Liver (tissue), 9 donors: ENCODE results near the gene JAKMIP1. TPM values are rescaled to one million over a fixed set of nuclear protein-coding genes. Genes with fewer than 3 reads are reported as not detected.

ENCODE experiments used
- DNase-seq: peaks from one replicate; pipeline ENCODE4 v3.0.0-alpha.2; 2017; ENCODE audit warnings: low spot score
- H3K27ac ChIP-seq, 2 donors: one replicate each; pipeline ENCODE4 v1.7.0; 2013; ENCODE audit warnings: inconsistent platforms in 2 of 2, low read length in 2 of 2, control low read depth in 1 of 2, low read depth in 1 of 2, mild to moderate bottlenecking in 1 of 2
- H3K27me3 ChIP-seq, 4 donors: one replicate each; pipeline versions ENCODE4 v1.6.1 to v1.7.0; 2013; ENCODE audit warnings: low read length in 3 of 4, inconsistent platforms in 1 of 4, mild to moderate bottlenecking in 1 of 4, moderate library complexity in 1 of 4; ENCODE audit not compliant: control insufficient read depth in 4 of 4, insufficient read depth in 4 of 4
- H3K36me3 ChIP-seq, 4 donors: one replicate each; pipeline versions ENCODE4 v1.6.1 to v1.7.0; 2013; ENCODE audit warnings: low read length in 3 of 4, mild to moderate bottlenecking in 3 of 4, low read depth in 1 of 4, moderate library complexity in 1 of 4; ENCODE audit not compliant: control insufficient read depth in 4 of 4, insufficient read depth in 3 of 4
- H3K4me1 ChIP-seq, 4 donors: one replicate each; pipeline versions ENCODE4 v1.6.1 to v1.7.0; 2013; ENCODE audit warnings: low read length in 3 of 4, mild to moderate bottlenecking in 3 of 4, moderate library complexity in 1 of 4; ENCODE audit not compliant: control insufficient read depth in 4 of 4, insufficient read depth in 4 of 4
- H3K4me3 ChIP-seq, 3 donors: one replicate each; pipeline versions ENCODE4 v1.6.1 to v1.7.0; 2013; ENCODE audit warnings: low read length in 3 of 3, control low read depth in 1 of 3, low read depth in 1 of 3, mild to moderate bottlenecking in 1 of 3
- H3K9ac ChIP-seq, 2 donors: one replicate each; pipeline ENCODE4 v1.7.0; 2013; ENCODE audit warnings: low read length in 2 of 2, mild to moderate bottlenecking in 2 of 2, moderate library complexity in 2 of 2, control low read depth in 1 of 2, low read depth in 1 of 2
- H3K9me3 ChIP-seq, 4 donors: one replicate each; pipeline versions ENCODE4 v1.6.1 to v1.7.0; 2013; ENCODE audit warnings: low read length in 3 of 4; ENCODE audit not compliant: control insufficient read depth in 4 of 4
- EGR1 ChIP-seq, 2 donors: IDR thresholded peaks; 2 replicates each; pipeline ENCODE4 v1.6.1; 2016 to 2018; ENCODE audit warnings: antibody characterized with exemption in 2 of 2, low read depth in 2 of 2
- FOXA1 ChIP-seq: IDR thresholded peaks from 2 replicates; pipeline ENCODE4 v1.6.1; 2016; ENCODE audit warnings: antibody characterized with exemption
- FOXA2 ChIP-seq: IDR thresholded peaks from 2 replicates; pipeline ENCODE4 v1.6.1; 2016; ENCODE audit warnings: antibody characterized with exemption
- GABPA ChIP-seq, 2 donors: IDR thresholded peaks in 1 of 2; conservative IDR thresholded peaks in 1 of 2; 2 replicates each; pipeline ENCODE4 v1.6.1; 2016; ENCODE audit warnings: antibody characterized with exemption in 2 of 2, mild to moderate bottlenecking in 1 of 2, moderate library complexity in 1 of 2
- HNF4A ChIP-seq, 2 donors: conservative IDR thresholded peaks; 2 replicates each; pipeline ENCODE4 v1.6.1; 2016; ENCODE audit warnings: antibody characterized with exemption in 2 of 2, mild to moderate bottlenecking in 2 of 2
- HNF4G ChIP-seq: IDR thresholded peaks from 2 replicates; pipeline ENCODE4 v1.6.1; 2016; ENCODE audit warnings: antibody characterized with exemption
- JUND ChIP-seq, 2 donors: IDR thresholded peaks; 2 replicates each; pipeline ENCODE4 v1.6.1; 2016; ENCODE audit warnings: antibody characterized with exemption in 2 of 2
- MAX ChIP-seq: IDR thresholded peaks from 2 replicates; pipeline ENCODE4 v1.6.1; 2016; ENCODE audit warnings: antibody characterized with exemption
- NR2F2 ChIP-seq: IDR thresholded peaks from 2 replicates; pipeline ENCODE4 v1.6.1; 2016; ENCODE audit warnings: antibody characterized with exemption
- RAD21 ChIP-seq, 2 donors: IDR thresholded peaks; 2 replicates each; pipeline ENCODE4 v1.6.1; 2016; ENCODE audit warnings: antibody characterized with exemption in 2 of 2, mild to moderate bottlenecking in 2 of 2
- RXRA ChIP-seq, 2 donors: IDR thresholded peaks; 2 replicates each; pipeline ENCODE4 v1.6.1; 2017 to 2018; ENCODE audit warnings: antibody characterized with exemption in 2 of 2, mild to moderate bottlenecking in 1 of 2
- TAF1 ChIP-seq: conservative IDR thresholded peaks from 2 replicates; pipeline ENCODE4 v1.6.1; 2016; ENCODE audit warnings: antibody characterized with exemption, mild to moderate bottlenecking
- YY1 ChIP-seq: IDR thresholded peaks from 2 replicates; pipeline ENCODE4 v1.6.1; 2016; ENCODE audit warnings: antibody characterized with exemption, mild to moderate bottlenecking
- WGBS: extraction: QIAGEN DNeasy Blood & Tissue Kit; methylation state at CpG from one replicate; pipeline ENCODE4 v1.1.7; 2013; 5-methylcytosine and 5-hydroxymethylcytosine counted together
- polyA plus RNA-seq, 2 donors: library from polyadenylated mRNA; stranded (reverse) in 1 of 2; unstranded in 1 of 2; fragments of 200-250 nt in 1 of 2; fragments of >200 nt in 1 of 2; fragmentation: Nextera tagmentation in 1 of 2; extraction: Ambion mirVana in 1 of 2; gene quantifications; one replicate each; pipeline versions ENCODE4 v1.2.1 to v1.2.3, GENCODE V29; 2013 to 2015
- total RNA-seq, 2 donors: library from RNA; depleted of rRNA; stranded (reverse); fragments of >200 nt; gene quantifications; one replicate each; pipeline ENCODE4 v1.2.3, GENCODE V29; 2014
- TF ChIP-seq, protein P1 (sequence below): fragments of 150-350 bp; IDR thresholded peaks from 2 replicates; pipeline ENCODE4 v1.5.1; 2017; ENCODE audit warnings: improper control_type of control experiment, low read depth, low read length; ENCODE audit not compliant: missing input control
- TF ChIP-seq, protein P2 (sequence below): IDR thresholded peaks from 2 replicates; pipeline ENCODE4 v1.6.1; 2016; ENCODE audit warnings: antibody characterized with exemption
- TF ChIP-seq, protein P3 (sequence below): IDR thresholded peaks from 2 replicates; pipeline ENCODE4 v1.6.1; 2016; ENCODE audit warnings: antibody characterized with exemption, mild to moderate bottlenecking
- TF ChIP-seq, protein P4 (sequence below): IDR thresholded peaks from 2 replicates; pipeline ENCODE4 v1.6.1; 2016; ENCODE audit warnings: antibody characterized with exemption
- donor health status: healthy.
- donor health status: healthy.
- donor health status: healthy.
- donor health status: healthy.
- donor health status: healthy.

JAKMIP1 gene
- total and polyA plus RNA-seq, 4 donors: 0.08 to 0.50 TPM; not detected in 2

DNA sequence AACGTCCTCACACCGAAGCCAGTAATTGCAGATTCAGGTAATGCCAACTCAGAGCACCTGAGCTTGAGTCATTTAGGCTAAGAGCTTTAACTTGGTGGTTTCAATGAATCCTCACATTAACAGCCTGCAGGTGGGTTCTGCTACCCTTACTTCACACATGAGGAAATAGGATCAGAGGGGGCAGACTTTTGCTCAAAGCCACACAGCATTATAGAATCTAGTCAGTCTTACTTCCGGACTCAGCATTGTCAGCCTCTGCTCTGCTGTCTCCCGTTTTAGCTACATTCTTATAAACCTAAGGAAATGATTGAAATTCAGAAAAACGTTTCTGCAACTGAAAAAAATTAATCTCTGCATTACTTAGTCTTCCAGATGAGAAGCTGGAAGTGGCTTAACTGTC lies 188.1 kb downstream of the JAKMIP1 start:
- Histone ChIP-seq H3K9me3 (no peaks in the 10 kb centered on the region), H3K27ac (no peak overlapping the region), H3K4me3 (no peak overlapping the region), H3K9ac (no peak overlapping the region), H3K36me3 (no peaks in the 10 kb centered on the region), H3K4me1 (no peaks in the 10 kb centered on the region), H3K27me3 (peaks cover 0 to 3% (median 0%) of the 10 kb centered on the region in 4 donors)
- 69% methylated on average over 5 of the region's 5 CpGs for WGBS
- no peak for TF ChIP-seq MAX
- no peak for TF ChIP-seq FOXA1
- TF ChIP-seq RXRA (IDR thresholded peaks at IDR 0.05): no peak
- TF ChIP-seq EGR1 (IDR thresholded peaks at IDR 0.05; ENCODE audit: low read depth in 2 of 2): no peak
- TF ChIP-seq HNF4A (conservative IDR thresholded peaks at IDR 0.05): no peak
- no peak for TF ChIP-seq FOXA2
- no peak for TF ChIP-seq JUND (IDR thresholded peaks at IDR 0.05)
- TF ChIP-seq, protein P1, sequence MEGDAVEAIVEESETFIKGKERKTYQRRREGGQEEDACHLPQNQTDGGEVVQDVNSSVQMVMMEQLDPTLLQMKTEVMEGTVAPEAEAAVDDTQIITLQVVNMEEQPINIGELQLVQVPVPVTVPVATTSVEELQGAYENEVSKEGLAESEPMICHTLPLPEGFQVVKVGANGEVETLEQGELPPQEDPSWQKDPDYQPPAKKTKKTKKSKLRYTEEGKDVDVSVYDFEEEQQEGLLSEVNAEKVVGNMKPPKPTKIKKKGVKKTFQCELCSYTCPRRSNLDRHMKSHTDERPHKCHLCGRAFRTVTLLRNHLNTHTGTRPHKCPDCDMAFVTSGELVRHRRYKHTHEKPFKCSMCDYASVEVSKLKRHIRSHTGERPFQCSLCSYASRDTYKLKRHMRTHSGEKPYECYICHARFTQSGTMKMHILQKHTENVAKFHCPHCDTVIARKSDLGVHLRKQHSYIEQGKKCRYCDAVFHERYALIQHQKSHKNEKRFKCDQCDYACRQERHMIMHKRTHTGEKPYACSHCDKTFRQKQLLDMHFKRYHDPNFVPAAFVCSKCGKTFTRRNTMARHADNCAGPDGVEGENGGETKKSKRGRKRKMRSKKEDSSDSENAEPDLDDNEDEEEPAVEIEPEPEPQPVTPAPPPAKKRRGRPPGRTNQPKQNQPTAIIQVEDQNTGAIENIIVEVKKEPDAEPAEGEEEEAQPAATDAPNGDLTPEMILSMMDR: no peak
- TF ChIP-seq, protein P2, sequence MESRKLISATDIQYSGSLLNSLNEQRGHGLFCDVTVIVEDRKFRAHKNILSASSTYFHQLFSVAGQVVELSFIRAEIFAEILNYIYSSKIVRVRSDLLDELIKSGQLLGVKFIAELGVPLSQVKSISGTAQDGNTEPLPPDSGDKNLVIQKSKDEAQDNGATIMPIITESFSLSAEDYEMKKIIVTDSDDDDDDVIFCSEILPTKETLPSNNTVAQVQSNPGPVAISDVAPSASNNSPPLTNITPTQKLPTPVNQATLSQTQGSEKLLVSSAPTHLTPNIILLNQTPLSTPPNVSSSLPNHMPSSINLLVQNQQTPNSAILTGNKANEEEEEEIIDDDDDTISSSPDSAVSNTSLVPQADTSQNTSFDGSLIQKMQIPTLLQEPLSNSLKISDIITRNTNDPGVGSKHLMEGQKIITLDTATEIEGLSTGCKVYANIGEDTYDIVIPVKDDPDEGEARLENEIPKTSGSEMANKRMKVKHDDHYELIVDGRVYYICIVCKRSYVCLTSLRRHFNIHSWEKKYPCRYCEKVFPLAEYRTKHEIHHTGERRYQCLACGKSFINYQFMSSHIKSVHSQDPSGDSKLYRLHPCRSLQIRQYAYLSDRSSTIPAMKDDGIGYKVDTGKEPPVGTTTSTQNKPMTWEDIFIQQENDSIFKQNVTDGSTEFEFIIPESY: no peak
- TF ChIP-seq YY1: no peak
- DNase-seq: no peak

GRCh38 chr4:6011686-6012085 lies 188.7 kb downstream of the JAKMIP1 start:
- H3K27ac ChIP-seq: no peak overlapping the region
- H3K27me3 ChIP-seq: peaks cover 0 to 3% (median 0%) of the 10 kb centered on the region in 4 donors
- 35% methylated on average over 8 of the region's 8 CpGs for WGBS
- H3K9me3 ChIP-seq: no peaks in the 10 kb centered on the region
- no peaks in the 10 kb centered on the region for H3K36me3 ChIP-seq
- no peak overlapping the region for H3K9ac ChIP-seq
- H3K4me1 ChIP-seq: no peaks in the 10 kb centered on the region
- TF ChIP-seq NR2F2: no peak
- no peak for TF ChIP-seq JUND (IDR thresholded peaks at IDR 0.05)
- TF ChIP-seq, protein P1: no peak
- no peak for TF ChIP-seq RAD21 (IDR thresholded peaks at IDR 0.05)
- TF ChIP-seq, protein P3, sequence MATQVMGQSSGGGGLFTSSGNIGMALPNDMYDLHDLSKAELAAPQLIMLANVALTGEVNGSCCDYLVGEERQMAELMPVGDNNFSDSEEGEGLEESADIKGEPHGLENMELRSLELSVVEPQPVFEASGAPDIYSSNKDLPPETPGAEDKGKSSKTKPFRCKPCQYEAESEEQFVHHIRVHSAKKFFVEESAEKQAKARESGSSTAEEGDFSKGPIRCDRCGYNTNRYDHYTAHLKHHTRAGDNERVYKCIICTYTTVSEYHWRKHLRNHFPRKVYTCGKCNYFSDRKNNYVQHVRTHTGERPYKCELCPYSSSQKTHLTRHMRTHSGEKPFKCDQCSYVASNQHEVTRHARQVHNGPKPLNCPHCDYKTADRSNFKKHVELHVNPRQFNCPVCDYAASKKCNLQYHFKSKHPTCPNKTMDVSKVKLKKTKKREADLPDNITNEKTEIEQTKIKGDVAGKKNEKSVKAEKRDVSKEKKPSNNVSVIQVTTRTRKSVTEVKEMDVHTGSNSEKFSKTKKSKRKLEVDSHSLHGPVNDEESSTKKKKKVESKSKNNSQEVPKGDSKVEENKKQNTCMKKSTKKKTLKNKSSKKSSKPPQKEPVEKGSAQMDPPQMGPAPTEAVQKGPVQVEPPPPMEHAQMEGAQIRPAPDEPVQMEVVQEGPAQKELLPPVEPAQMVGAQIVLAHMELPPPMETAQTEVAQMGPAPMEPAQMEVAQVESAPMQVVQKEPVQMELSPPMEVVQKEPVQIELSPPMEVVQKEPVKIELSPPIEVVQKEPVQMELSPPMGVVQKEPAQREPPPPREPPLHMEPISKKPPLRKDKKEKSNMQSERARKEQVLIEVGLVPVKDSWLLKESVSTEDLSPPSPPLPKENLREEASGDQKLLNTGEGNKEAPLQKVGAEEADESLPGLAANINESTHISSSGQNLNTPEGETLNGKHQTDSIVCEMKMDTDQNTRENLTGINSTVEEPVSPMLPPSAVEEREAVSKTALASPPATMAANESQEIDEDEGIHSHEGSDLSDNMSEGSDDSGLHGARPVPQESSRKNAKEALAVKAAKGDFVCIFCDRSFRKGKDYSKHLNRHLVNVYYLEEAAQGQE: no peak
- no peak for TF ChIP-seq YY1
- TF ChIP-seq, protein P4, sequence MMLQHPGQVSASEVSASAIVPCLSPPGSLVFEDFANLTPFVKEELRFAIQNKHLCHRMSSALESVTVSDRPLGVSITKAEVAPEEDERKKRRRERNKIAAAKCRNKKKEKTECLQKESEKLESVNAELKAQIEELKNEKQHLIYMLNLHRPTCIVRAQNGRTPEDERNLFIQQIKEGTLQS: no peak
- TF ChIP-seq EGR1 (IDR thresholded peaks at IDR 0.05; ENCODE audit: low read depth in 2 of 2): no peak
- no peak for TF ChIP-seq FOXA2
- TF ChIP-seq GABPA (IDR thresholded peaks at IDR 0.05 in 1 of 2, conservative IDR thresholded peaks at IDR 0.05 in 1 of 2): no peak
- no peak for TF ChIP-seq TAF1
- no peak for TF ChIP-seq FOXA1
- TF ChIP-seq, protein P2: no peak
- no peak for TF ChIP-seq MAX
- TF ChIP-seq RXRA (IDR thresholded peaks at IDR 0.05): no peak
- no peak for TF ChIP-seq HNF4G
- TF ChIP-seq HNF4A (conservative IDR thresholded peaks at IDR 0.05): no peak
- no peak overlapping the region for H3K4me3 ChIP-seq
- DNase-seq: no peak
